A549 (cell line): ENCODE measurements around the gene MAPRE2. TPM values are rescaled to one million over a fixed set of nuclear protein-coding genes. Genes with fewer than 3 reads are reported as not detected.

Experiments
- ATAC-seq, 2 experiments: fragments of 200-7000 bp in 1 of 2; fragments of >200 bp in 1 of 2; cut with Nextera tagmentation in 1 of 2; cut with Tn5 transposase in 1 of 2; 3 replicates each; pipeline versions ENCODE4 v1.8.0 to v1.9.1; 2018 to 2020; ENCODE audit warnings: mild to moderate bottlenecking in 1 of 2, moderate library complexity in 1 of 2
- CTCF ChIA-PET: fragments of 300-600 bp; sonication (Branson Sonifier 250); formaldehyde crosslinking; extraction: SDS; loops from one replicate; lab custom pipeline; 2021; ENCODE audit warnings: antibody characterized with exemption, inconsistent platforms; lab: Yijun Ruan, JAX
- POLR2A ChIA-PET: fragments of 350-600 bp; formaldehyde crosslinking; extraction: SDS; loops from one replicate; lab custom pipeline; 2021; ENCODE audit warnings: antibody characterized with exemption, inconsistent platforms; lab: Yijun Ruan, JAX
- DNase-seq, 2 experiments: peaks; one replicate each; pipeline versions ENCODE4 v3.0.0 to v3.0.0-alpha.2; 2011 to 2016; ENCODE audit warnings: low read depth in 1 of 2, low spot score in 1 of 2
- FAIRE-seq: peaks from 2 replicates; lab custom pipeline; 2011; peaks lifted over from hg19 to GRCh38; lab: Jason Lieb, UNC
- H3K27ac ChIP-seq, 2 experiments: fragments of >200 bp; sonication (Bioruptor Twin); formaldehyde crosslinking; 3 replicates each; pipeline ENCODE4 v1.5.1; 2016 to 2017
- H3K4me1 ChIP-seq: fragments of >200 bp; sonication (Bioruptor Twin); formaldehyde crosslinking; 3 replicates; pipeline ENCODE4 v1.6.1; 2016
- H3K4me2 ChIP-seq: fragments of >200 bp; sonication (Bioruptor Twin); formaldehyde crosslinking; 3 replicates; pipeline ENCODE4 v1.6.1; 2016
- H3K4me3 ChIP-seq: fragments of >200 bp; sonication (Bioruptor Twin); formaldehyde crosslinking; 3 replicates; pipeline ENCODE4 v1.5.1; 2016
- H3K9me3 ChIP-seq: fragments of >200 bp; sonication (Bioruptor Twin); formaldehyde crosslinking; 3 replicates; pipeline ENCODE4 v1.6.1; 2016
- ATOH8 ChIP-seq: fragments of 250-450 bp; sonication (Bioruptor Pico); IDR thresholded peaks from 2 replicates; pipeline ENCODE4 v1.5.0; 2020; ENCODE audit warnings: low read depth, mild to moderate bottlenecking, moderate library complexity
- CBX2 ChIP-seq: fragments of 200-600 bp; sonication (generic); IDR thresholded peaks from 2 replicates; pipeline ENCODE4 v1.6.1; 2016; ENCODE audit warnings: low read depth, mild to moderate bottlenecking, borderline replicate concordance
- CTCF ChIP-seq: fragments of >200 bp; sonication (Bioruptor Twin); formaldehyde crosslinking; IDR thresholded peaks from 3 replicates; pipeline ENCODE4 v1.5.1; 2016
- FOXS1 ChIP-seq: fragments of 250-450 bp; sonication (Bioruptor Pico); IDR thresholded peaks from 2 replicates; pipeline ENCODE4 v1.5.0; 2020; ENCODE audit warnings: mild to moderate bottlenecking, moderate library complexity
- HMGXB4 ChIP-seq: fragments of 250-450 bp; sonication (Bioruptor Pico); IDR thresholded peaks from 2 replicates; pipeline ENCODE4 v1.5.0; 2021; ENCODE audit warnings: mild to moderate bottlenecking, moderate library complexity, borderline replicate concordance
- HOXA7 ChIP-seq: fragments of 250-450 bp; sonication (Bioruptor Pico); IDR thresholded peaks from 2 replicates; pipeline ENCODE4 v1.5.0; 2020; ENCODE audit warnings: mild to moderate bottlenecking, moderate library complexity
- HOXB13 ChIP-seq: fragments of 250-450 bp; sonication (Bioruptor Pico); IDR thresholded peaks from 2 replicates; pipeline ENCODE4 v1.5.0; 2020; ENCODE audit warnings: low read depth, mild to moderate bottlenecking, moderate library complexity
- MAZ ChIP-seq: fragments of 150-350 bp; IDR thresholded peaks from 2 replicates; pipeline ENCODE4 v1.6.1; 2014; ENCODE audit warnings: antibody characterized with exemption, low read depth, low read length, borderline replicate concordance
- REST ChIP-seq: fragments of 200-600 bp; sonication (generic); IDR thresholded peaks from 2 replicates; pipeline ENCODE4 v1.6.1; 2016; ENCODE audit warnings: antibody characterized with exemption, mild to moderate bottlenecking, moderate library complexity
- USF2 ChIP-seq: fragments of 450-650 bp; IDR thresholded peaks from 2 replicates; pipeline ENCODE4 v1.6.1; 2014; ENCODE audit warnings: antibody characterized with exemption
- ZC3H11A ChIP-seq: fragments of 450-650 bp; IDR thresholded peaks from 2 replicates; pipeline ENCODE4 v1.6.1; 2014; ENCODE audit warnings: antibody characterized with exemption, mild to moderate bottlenecking
- ZFP36 ChIP-seq: fragments of 450-650 bp; IDR thresholded peaks from 2 replicates; pipeline ENCODE4 v1.6.1; 2014; ENCODE audit warnings: borderline replicate concordance; ENCODE audit not compliant: partially characterized antibody
- WGBS: methylation state at CpG from one replicate; pipeline ENCODE4 v1.1.6; 2017; ENCODE audit errors: missing lambda C conversion rate; 5-methylcytosine and 5-hydroxymethylcytosine counted together
- polyA plus RNA-seq, 4 experiments: library from polyadenylated mRNA; depleted of rRNA in 3 of 4; stranded (reverse); fragments of >200 nt; fragmentation: RNase III in 1 of 4; extraction: RNeasy Plus Mini Kit Qiagen cat#74134 plus additional on column Dnase treatment in 1 of 4; gene quantifications; 2 replicates in 3 of 4; 3 replicates in 1 of 4; pipeline ENCODE4 v1.2.3, GENCODE V29; 2011 to 2017

Gene MAPRE2
- polyA plus RNA-seq, 2 of the 4 experiments (the other 2 are of a cell fraction), result 11.4 to 59.1 TPM

- TF ChIP-seq ATOH8, result no peak
- TF ChIP-seq CTCF, result no peak
Observed at GRCh38 chr18:35059280-35059927, 18.2 kb downstream of the MAPRE2 start (continued).

- Histone ChIP-seq H3K9me3 (no peaks in the 10 kb centered on the region), H3K27ac (no peak overlapping the region), H3K4me3 (no peak overlapping the region), H3K4me1 (peaks cover 12% of the 10 kb centered on the region; the same call in 2 of the 3 replicates), H3K4me2 (peak overlapping the region; percentile 21; the same call in 1 of the 3 replicates)
- WGBS, result 69% methylated on average over 9 of the region's 9 CpGs
- ATAC-seq (no peak), FAIRE-seq (no peak), DNase-seq (no peak)
- TF ChIP-seq ZC3H11A, result no peak
- no peak for TF ChIP-seq USF2
- TF ChIP-seq HMGXB4 (CRISPR knock-in tag), result no peak
- TF ChIP-seq CBX2, result no peak
- TF ChIP-seq REST, result no peak
- TF ChIP-seq HOXB13, result no peak
- no peak for TF ChIP-seq CTCF
- TF ChIP-seq ZFP36, result no peak
- no peak for TF ChIP-seq MAZ
- TF ChIP-seq HOXA7 (CRISPR knock-in tag), result no peak
- TF ChIP-seq FOXS1 (CRISPR knock-in tag), result no peak
- ChIA-PET POLR2A (interaction anchor here (0.7 kb wide), 1 partner anchor 19 kb away, joined by 4 read pairs; the partner anchor contains the start of gene MAPRE2), CTCF (no interaction called here)
Observed at GRCh38 chr18:35060122-35060815, 19.1 kb downstream of the MAPRE2 start.
